GM21381 (cell line): Measurements from ENCODE around the gene CCNJL.
"Not testable (repeated sequence)": the region's sequence is repeated elsewhere in the genome, so short reads cannot be mapped to it uniquely, and the experiment has no call there.

Source experiments
- ATAC-seq: cut with Tn5 transposase; IDR thresholded peaks from one replicate; pipeline ENCODE4 v1.9.1; 2021; ENCODE audit warnings: mild to moderate bottlenecking, moderate library complexity; ENCODE audit not compliant: unreplicated experiment

Gene CCNJL

DNA sequence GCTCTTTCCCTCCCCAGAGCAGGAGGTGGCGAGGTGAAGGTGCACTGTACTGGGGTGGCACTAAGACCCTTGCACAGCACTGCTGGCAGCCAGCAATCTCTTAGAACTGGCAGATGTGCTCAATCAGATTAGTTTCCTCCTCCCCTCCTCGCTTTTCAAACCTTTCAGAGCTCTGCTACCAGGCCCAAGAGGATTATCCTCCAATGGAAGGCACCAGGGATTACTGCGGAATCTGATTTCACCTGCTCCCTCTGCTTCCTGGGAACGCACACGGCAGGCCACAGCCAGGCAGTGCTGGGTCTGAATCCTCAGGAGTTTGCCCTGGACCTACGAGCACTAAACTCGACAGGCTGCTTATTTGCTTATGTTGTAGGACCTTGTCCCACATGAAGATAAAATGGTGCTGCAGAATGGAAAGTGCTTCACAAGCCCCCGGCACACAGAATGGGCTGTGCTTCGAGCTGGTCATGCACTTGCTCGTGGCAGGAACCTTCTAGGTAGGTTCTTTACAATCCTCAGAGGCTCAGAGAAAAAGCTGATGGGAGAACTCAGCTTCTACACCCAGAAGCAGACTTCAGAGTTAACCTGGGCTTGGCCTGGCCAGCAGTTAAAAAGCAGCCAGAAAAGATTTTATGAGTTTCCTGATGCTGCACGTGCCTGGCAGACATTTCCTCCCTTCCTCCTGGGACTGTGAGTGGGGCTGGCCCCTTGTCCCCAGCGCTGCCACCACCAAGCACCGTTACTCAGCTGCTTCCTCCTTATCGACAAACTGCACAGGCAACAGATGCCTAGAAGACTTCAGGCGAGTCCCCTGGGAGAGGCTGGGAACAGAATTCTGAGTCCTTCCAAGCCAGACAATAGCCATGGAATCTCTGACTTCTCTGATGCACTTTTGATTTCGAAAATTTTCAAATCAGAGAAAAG lies 50.0 kb downstream of the CCNJL start:
- no peak for ATAC-seq

DNA sequence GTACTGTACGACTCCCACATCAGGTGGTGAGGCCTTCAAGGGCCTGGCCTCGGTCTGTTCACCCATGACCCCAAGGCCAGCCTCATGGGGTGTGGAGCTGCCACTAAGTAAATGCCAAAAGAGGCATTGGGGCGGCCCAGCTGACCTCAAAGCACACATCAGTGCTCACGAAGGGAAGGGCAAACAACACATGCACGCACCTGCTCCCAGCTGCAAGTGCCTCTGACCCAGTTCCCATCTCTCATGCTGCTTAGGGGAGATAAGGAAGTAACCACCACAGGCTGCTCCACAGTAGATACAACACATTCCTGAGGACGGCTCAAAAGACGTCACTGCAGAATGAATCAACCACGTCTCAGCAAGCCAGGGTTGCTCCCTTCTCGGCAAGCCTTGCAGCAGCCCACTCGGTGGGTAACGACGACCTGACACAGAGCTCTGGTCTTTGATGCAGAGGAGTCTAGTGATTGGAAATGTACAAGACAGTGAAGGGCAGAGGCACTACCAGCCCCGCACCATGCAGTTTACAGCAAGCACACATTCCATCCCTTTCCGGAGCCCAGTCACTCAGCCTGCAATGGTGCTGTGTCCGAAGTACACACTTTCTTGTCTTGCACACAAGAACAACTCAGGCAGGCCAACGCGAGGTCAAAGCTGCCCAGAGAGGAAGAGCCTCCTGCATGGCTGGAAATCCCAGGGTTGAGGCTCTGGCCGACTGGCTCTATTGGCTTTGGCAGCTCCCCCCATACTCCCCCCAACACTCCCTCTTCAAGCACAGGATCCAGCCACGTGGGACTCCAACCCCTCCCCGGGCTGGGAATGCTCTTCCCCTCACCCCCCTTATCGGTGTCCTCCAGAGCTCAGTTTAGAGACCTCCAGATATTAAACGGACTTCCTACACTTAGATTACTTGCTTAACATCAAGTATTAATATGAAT lies 51.2 kb downstream of the CCNJL start:
- ATAC-seq: peak; percentile 68

DNA sequence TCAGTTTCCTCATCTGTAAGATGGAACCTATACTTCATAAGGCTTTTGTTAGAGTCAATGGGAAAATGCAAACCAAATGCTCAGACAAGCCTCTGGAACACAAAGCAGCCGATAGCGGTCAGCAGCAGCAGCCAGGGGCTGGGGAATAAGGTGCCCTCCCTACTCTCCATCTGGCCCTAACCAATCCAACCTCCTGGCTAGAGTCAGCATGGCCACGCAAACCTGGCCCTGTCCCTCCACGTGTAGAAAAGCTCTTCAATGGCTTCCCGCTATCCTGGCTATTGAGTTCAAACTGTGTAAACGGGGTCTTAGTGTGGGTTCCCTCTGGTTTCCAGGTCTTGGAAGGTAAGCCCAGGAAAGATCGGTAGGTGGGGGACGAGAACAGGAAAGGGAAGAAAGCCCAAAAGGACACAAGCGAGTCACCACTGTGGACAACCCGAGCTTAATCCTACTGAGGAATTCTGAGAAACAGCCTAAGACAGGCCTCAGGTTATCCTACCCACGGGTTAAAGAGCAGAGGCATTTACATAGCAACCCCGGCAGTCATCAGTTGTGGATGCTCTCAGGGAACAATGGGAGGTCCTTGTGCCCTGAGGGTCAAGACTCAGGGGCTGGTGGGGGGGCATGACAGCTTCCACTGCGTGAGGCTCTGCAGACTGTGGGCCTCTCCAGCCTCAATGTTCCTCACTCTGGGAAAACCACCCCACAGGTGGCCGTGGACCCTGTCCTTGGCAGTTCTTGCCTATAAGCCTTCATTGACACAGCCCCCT lies 52.2 kb downstream of the CCNJL start:
- ATAC-seq: no peak

DNA sequence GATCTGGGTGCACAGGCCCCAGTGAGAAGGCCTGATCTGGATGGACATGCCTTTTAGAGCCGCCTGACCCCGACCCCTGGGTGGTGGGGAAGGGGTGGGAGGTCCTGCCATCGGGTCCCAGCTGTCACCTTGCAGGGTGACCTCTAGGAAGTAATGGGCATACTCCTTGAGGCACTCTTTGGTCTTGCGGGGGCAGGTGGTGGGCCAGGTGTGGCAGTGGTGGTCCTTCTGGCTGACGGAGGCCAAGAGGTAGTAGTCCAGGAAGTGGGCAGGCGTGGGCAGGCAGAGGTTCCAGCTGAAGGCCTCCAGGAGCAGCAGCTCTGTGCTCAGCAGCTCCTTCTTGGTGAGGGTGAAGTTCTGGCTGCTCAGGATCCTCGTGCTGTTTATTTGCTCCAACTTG lies 53.0 kb downstream of the CCNJL start:
- no peak for ATAC-seq

DNA sequence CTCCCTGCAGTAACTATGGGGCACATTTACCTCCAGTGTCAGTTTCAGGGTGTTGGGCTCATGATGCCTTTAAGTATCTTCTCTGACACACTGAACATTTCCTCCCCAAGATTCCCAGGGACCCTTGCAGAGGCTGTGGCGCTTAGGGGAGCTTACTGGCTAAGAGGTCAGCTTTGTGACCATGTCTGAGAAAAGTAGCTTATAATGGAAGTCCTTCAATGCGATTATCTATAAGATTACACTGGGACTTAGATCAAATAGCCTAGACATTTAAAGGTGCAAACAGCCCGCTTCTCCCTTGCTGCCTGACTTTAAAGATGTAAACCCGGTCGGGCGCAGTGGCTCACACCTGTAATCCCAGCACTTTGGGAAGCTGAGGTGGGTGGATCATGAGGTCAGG lies 57.7 kb downstream of the CCNJL start:
- no peak for ATAC-seq

DNA sequence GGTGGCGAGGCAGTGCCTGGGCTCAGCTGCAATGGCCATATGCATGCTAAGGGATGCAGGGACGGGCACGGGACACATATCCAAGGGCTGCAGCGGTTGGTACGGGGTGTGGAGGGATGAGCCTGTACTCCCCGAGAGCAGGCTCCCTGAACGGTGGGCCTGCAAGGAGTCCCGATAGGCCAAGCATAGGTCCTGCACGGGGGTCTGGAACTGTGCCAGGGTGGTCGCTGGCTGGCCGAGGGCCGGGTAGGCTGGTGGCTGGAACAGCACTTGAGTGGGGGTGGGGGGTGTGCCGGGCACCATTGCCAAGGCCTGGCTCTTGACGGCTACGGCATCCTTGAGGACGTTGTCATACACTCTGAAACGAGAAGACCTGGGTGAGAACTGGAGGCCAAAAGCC lies 58.9 kb downstream of the CCNJL start:
- no peak for ATAC-seq

DNA sequence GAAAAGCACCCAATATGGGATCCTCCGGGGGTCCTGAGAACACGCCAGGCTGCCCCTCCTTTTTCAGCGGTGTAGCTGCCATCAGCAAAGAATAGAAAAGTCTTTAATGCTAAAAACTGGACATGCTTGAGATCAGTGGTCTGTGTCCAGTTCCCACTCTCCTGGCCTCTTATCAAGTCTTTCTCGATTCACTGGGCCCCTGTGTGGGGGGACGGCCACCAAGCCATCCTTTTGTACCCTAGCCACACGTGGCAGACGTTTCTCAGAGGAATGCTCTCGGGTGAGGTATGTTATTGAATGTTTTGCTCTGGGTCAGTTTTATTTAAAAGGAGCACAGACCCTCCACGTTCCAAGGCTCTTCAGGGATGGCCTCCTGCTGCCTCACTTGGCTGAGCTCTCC lies 59.4 kb downstream of the CCNJL start:
- ATAC-seq: no peak

DNA sequence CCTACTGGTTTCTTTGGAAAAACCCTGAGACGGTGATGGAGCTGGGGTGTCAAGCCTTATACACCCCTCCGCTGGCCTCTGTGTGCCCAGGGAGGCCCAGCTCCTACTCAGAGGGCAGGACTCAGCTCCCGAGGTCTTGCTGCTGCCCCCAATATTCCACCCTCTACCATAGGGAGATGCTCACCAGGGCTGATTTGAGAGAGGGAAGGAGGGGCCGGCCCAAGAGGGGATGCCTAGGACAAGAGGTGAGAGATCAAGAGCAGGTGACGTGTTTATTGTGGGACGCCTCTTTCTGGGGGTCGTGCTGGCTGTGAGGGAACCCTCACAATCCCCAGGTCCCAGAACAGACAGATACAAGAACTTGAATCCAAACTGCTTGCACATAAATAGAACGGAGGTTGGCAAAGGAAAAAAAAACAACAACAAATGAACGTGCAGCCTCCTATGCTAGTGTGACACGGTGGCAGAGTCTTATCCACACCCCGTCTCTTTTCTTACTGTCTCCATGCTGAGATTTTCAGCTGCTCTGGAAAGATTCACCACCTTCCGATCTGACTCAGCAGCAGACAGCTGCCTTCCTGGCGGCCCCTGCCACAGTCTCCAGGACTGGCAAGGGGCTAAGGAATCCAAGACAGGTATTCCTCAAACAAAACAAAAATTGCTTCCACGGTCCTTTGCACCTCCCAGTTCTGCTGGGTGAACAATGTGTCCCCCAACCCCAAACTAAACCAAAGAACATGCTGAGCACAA lies 60.8 kb downstream of the CCNJL start:
- ATAC-seq: no peak

DNA sequence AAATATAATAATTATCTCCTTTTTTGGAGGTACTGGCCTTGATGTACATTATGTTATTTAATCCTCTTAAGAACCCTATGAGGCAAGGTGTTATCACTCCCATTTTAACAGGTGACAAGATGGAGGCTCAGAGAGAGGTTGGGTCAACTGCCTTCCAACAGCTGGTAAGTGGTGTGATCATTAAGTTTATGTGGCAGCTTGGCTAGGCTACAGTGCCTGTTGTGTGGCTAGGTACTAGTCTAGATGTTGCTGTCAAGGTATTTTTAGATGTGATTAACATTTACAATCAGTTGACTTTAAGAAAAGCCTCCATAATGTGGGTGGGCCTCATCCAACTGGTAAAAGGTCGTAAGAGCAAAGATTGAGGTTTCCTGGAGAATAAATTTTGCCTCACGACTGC lies 61.5 kb downstream of the CCNJL start:
- no peak for ATAC-seq

DNA sequence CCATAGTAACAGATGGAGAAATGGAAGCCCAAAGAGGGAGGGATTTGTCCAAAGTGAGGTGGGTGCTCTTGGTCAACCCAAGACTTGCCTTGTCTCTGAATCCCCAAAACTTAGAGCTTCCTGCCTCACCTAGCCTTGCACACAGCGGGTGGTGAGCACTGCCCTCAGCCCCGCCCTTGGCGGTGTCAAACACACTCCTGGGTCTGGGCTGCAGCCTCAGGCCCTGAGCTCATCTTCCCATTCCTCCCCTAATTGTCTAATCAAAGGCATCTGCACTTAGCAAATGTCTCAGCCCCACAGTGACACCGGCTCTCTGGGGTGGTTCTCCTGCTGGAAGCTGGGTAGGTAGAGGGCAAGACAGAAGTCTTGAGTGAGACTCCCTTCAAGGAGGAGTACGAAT lies 62.1 kb downstream of the CCNJL start:
- ATAC-seq: no peak

DNA sequence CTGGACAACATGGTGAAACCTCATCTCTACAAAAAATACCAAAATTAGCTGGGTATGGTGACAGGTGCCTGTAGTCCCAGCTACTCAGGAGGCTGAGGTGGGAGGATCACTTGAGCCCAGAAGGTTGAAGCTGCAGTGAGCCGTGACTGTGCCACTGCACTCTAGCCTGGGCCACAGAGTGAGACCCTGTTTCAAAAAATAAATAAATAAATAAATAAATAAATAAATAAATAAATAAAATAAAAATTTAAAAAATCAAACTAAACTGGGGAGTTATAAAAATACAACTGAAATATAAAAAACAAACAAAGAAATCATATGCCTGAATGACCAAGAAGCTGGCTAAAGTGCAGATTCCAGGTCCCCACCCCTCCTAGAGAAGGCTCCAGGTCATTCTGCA lies 62.8 kb downstream of the CCNJL start:
- ATAC-seq: not testable (repeated sequence)

DNA sequence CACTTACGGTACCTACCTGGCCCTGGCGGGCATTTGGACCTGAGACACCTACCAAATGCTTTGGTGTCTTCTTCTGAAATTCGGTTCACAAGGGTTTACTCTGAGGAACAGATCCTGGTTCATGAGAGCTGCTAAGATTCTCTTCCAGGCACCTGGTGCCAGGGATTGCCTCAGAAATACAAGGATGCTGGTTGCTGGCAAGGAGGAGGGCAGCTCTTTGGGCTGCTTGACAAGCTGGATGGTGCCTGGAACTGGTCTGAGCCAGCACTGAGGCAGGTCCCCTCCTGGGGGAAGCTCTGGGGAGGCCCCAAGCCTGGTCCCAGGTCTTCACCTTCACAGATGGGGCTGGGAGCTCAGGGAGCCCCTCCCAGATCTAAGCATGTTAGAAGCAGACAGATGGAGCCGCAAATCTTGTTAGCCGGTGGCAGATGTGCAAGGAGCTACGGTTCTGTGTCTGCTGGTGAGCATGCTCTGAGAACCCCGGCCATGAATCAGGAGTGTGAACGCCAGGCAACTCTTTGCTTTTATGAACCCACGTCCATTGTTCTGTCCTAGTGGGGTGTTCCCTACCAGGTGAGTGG lies 66.8 kb downstream of the CCNJL start:
- no peak for ATAC-seq

DNA sequence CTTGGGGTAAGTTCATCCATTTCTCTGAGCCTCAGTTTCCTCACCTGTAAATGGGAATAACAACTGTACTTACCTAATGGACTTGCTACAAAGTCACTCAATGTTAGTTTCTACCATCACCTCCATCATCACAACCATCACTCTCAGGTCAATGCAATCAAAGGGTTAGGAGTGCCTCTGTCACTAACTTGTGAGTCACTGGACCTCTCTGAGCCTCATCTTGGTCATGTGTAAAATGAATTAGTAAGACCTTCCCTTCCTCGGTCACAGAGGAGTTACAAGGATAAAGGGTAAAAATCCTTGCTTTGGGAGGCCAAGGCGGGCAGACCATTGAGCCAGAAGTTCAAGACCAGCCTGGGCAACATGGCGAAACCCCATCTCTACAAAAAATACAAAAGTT lies 70.2 kb downstream of the CCNJL start:
- ATAC-seq: no peak

DNA sequence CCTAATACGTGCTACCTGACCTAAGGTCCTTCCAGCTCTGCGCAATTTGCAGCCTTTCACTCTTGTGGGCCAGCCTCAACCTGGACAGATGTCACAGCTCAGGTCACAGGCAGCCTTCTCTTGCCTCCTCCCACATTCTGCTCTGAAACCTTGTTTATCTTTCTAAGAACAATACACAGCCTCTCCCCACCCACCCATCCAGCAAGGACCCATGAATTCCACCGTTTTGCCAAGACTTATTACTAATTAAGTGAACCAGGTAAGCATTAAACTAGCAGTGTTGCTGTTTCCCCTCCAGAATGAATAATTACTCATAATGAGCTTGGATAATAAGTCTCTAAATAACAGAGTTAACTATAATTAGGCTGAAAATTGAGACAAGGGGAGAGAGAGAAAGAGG lies 72.0 kb downstream of the CCNJL start:
- ATAC-seq: no peak

DNA sequence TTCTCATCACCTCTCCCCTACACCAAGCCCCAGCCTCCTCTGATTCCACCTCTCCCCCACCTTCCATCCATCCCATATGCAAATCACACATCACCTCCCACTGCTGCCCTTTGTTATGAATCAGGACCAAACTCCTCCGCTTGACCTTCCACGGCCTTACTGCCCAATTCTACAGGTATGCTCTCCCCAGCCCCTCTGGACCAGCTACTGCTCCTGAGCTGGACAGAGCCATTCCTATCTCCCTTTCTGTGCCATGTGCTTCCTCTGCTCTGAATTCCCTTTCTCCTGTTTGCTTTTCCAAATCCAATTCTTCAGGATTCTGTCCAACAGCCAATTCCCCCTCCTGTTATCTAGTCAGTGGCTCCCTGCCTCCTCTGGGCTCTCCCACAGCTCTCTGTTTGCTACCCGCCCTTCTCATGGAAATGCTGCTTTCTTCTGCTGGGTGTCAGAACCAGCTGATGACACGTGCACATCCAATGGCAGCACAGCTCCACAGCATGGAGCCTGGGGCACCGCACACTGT lies 74.7 kb downstream of the CCNJL start:
- no peak for ATAC-seq

DNA sequence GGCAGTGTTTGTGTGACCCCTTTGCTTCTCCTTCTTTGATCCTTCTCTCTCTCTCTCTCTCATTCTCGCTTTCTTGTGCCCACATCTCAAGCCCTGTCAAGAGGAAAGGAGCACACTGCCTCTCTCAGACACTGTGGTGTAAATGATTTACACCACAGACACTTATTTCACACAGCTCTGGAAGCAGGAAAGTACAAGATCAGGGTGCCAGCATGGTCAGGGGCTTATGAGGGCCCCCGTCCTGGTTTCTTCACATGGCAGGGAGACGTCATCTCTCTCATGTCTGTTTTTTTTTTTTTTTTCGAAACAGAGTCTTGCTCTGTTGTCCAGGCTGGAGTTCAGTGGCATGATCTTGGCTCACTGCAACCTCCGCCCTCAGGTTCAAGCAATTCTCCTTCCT lies 76.6 kb downstream of the CCNJL start:
- no peak for ATAC-seq

DNA sequence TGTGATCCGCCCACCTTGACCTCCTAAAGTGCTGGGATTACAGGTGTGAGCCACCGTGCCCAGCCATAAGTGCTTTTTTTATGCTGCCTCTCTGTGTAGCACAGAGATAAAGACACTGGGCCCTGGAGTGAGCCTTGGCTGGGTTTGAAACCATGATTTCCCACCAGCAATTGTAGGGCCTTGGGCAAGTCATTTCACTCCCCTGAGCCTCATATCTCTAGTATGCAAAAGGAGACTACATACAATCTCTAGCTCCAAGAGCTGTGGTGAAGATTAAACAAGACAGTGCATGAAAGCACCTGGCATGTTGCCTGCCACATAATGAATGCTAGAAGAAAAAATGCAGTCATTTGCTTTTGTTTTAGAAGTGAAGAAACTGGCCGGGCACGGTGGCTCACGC lies 79.1 kb downstream of the CCNJL start:
- ATAC-seq: no peak

DNA sequence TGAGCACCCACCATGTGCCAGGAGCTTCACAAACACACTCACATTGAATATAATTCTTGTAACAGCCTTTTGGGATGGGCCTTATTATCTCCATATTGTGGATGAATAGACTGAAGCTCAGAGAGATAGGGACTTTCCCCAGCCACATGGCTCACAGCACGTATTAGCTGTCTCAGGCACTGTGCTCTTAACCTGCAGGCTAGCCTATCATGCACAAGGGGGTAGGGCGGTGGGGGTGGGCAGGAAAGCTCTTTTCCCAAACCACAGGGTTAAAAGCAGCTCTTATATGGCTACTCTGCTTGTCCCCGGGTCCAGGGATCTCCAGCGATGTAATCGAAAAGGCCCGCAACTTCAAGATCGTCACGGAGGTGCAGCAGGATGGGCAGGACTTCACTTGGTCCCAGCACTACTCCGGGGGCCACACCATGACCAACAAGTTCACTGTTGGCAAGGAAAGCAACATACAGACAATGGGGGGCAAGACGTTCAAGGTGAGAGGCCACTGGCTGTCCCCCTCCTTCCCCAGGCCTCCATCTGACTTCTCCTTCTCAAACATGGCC lies 80.5 kb downstream of the CCNJL start:
- no peak for ATAC-seq

DNA sequence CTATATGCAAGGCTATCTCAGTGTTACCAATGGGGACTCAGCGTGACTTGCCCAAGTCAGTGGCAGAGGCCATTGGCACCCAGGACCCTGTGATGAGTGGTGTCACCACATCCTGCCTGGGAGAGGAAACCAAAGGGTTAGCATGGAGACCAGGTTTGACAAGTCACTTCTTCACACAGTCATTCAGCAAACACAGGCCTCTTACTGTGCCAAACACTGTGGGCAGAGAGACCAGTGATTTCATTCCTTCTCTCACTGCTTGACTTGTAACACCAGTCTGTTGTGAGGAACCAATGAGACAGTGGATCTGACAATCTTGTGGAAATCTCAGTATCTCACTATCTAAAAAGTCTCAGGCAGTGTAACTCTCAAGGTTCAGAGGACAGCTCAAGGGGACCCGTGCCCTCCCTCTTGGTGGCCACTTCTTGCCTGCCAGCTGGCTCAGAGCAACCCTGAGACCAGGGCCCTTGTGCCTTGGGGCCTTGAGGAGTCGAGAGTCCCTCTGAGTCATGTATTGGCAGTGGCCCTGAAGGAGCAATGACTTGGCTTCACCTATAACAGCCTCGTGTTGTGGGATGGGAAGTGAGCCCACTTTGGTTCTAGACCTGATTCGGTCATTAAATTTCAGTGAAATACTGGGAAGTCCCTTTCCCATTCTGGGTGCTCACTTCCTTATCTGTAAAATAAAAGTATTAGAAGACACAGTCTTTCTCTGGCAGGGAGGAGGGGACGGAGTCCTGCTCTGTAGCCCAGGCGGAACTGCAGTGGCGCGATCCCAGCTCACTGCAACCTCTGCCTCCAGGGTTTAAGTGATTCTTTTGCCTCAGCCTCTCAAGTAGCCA lies 81.5 kb downstream of the CCNJL start:
- peak; percentile 52 for ATAC-seq
